Mucosa of stomach (tissue), 1 donor: ENCODE measurements around the gene ASB4.

Experiments used
- H3K27me3 ChIP-seq: one replicate; pipeline ENCODE4 v1.7.0; 2013; ENCODE audit warnings: mild to moderate bottlenecking, low read length; ENCODE audit not compliant: control insufficient read depth, insufficient read depth
- H3K36me3 ChIP-seq: one replicate; pipeline ENCODE4 v1.7.0; 2013; ENCODE audit warnings: low read length; ENCODE audit not compliant: control insufficient read depth, insufficient read depth
- H3K4me1 ChIP-seq: one replicate; pipeline ENCODE4 v1.7.0; 2013; ENCODE audit warnings: mild to moderate bottlenecking, low read length; ENCODE audit not compliant: control insufficient read depth, insufficient read depth
- H3K4me3 ChIP-seq: one replicate; pipeline ENCODE4 v1.7.0; 2013; ENCODE audit warnings: low read length
- H3K9ac ChIP-seq: one replicate; pipeline ENCODE4 v1.7.0; 2013; ENCODE audit warnings: mild to moderate bottlenecking, low read length, moderate library complexity
- H3K9me3 ChIP-seq: one replicate; pipeline ENCODE4 v1.7.0; 2013; ENCODE audit warnings: mild to moderate bottlenecking, low read length, moderate library complexity; ENCODE audit not compliant: control insufficient read depth
- donor health status: Pancreatic carcinoma.

Gene ASB4

DNA sequence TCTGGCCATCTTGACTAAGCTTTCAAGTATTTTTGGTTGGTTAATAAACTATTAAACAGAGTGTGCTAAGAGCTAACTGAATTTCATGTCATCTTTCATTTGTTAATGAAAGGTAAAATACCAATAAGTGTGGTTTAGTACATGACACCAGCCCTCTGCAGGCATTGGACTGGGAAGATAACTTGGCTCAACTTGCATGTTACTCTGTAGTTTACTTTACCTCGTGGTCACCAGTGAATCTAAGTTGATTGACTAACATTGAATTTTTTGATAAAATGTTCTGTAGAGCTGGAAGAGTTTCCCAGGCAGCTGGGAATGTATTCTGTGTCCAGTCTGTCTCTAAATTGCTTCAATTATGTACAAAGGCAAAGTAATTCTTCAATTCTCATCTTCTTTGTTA lies 49.9 kb downstream of the ASB4 start:
- peaks cover 8% of the 10 kb centered on the region for H3K4me1 ChIP-seq
- H3K4me3 ChIP-seq: no peak overlapping the region
- no peaks in the 10 kb centered on the region for H3K36me3 ChIP-seq
- H3K9me3 ChIP-seq: no peaks in the 10 kb centered on the region
- H3K9ac ChIP-seq: no peak overlapping the region
- no peaks in the 10 kb centered on the region for H3K27me3 ChIP-seq

- Histone ChIP-seq H3K9me3 (no peaks in the 10 kb centered on the region), H3K4me1 (peaks cover 8% of the 10 kb centered on the region), H3K36me3 (no peaks in the 10 kb centered on the region), H3K27me3 (no peaks in the 10 kb centered on the region), H3K4me3 (no peak overlapping the region), H3K9ac (no peak overlapping the region)
Observed at GRCh38 chr7:95536656-95537311, 51.0 kb downstream of the ASB4 start.

- no peak overlapping the region for H3K4me3 ChIP-seq
- H3K27me3 ChIP-seq: no peaks in the 10 kb centered on the region
- no peak overlapping the region for H3K9ac ChIP-seq
- peaks cover 8% of the 10 kb centered on the region for H3K4me1 ChIP-seq
- no peaks in the 10 kb centered on the region for H3K9me3 ChIP-seq
- H3K36me3 ChIP-seq: no peaks in the 10 kb centered on the region
Observed at GRCh38 chr7:95537468-95537867, 51.7 kb downstream of the ASB4 start.

DNA sequence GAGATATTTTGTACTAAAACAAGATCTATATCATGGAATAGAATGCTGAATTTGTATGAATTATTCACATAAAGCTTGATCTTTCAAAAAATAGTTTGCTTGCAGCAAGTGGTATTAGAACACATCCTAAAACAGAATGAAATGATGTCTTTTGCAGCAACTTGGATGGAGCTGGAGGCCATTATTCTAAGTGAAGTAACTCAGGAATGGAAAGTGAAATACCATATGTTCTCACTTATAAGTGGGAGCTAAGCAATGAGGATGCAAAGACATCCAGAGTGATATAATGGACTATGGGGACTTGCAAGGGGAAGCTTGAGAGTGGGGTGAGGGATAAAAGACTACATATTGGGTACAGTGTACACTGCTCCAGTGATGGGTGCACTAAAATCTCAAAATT lies 53.7 kb downstream of the ASB4 start:
- no peaks in the 10 kb centered on the region for H3K27me3 ChIP-seq
- peaks cover 8% of the 10 kb centered on the region for H3K4me1 ChIP-seq
- no peak overlapping the region for H3K4me3 ChIP-seq
- H3K36me3 ChIP-seq: no peaks in the 10 kb centered on the region
- H3K9ac ChIP-seq: no peak overlapping the region
- no peaks in the 10 kb centered on the region for H3K9me3 ChIP-seq

DNA sequence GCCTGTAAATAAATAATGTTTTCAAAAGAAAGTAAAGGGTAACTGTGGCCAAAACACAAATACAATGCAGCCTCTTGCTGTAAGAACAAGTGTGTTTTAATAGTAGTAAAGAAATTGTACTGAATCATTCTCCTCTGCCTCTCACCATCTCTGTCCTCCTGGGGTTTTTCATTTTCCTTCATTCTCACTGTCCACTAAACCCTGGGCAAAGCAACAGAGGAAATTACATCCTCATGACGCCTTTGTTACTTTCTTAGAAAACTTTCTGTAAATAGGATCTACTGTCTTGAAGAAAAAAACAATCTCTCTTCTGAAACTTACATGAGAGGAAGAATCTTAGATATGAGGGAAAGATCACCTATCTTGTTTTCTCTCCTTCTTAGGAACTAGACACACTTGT lies 54.6 kb downstream of the ASB4 start:
- Histone ChIP-seq H3K9me3 (no peaks in the 10 kb centered on the region), H3K9ac (no peak overlapping the region), H3K27me3 (no peaks in the 10 kb centered on the region), H3K4me1 (peaks cover 12% of the 10 kb centered on the region), H3K36me3 (no peaks in the 10 kb centered on the region), H3K4me3 (no peak overlapping the region)

DNA sequence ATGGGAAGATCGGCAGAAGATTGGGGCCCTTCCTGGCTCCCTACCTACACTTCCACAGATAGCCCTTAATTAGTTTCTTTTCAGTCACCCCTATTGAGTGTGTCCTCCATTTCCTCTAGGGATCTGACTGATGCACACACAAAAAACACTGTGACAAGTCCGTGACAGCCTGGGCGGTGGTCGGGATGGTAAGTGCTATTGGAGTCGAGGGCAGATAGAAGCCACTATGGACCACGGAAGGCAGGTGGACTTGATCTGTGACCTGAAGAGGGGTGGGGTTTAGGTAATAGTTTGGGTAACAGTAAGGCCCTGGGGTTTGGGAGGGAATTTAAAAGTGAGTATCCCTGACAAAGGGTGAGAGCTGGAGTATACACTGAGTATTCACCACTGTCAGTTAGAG lies 57.6 kb downstream of the ASB4 start:
- Histone ChIP-seq H3K36me3 (no peaks in the 10 kb centered on the region), H3K4me1 (peaks cover 30% of the 10 kb centered on the region), H3K4me3 (no peak overlapping the region), H3K27me3 (no peaks in the 10 kb centered on the region), H3K9ac (no peak overlapping the region), H3K9me3 (no peaks in the 10 kb centered on the region)

DNA sequence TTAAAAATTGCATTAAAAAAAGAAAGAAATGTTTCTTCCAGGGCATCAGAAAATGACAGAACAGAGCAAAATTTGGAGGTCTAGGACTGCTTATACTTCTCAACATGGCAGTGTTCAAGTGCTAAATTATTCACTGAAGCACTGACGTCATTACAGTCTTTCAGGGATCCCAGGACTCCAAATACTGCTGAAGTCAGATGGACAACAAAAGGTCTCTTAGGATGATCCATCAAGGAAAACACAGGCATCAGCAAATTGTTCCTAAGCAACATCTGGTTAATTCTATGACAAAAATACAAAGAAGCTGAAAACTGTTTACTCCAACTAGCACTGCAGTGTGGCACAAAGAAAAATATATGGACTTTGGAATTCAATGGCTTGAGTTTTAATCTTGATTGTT lies 58.4 kb downstream of the ASB4 start:
- H3K36me3 ChIP-seq: no peaks in the 10 kb centered on the region
- H3K9me3 ChIP-seq: no peaks in the 10 kb centered on the region
- H3K27me3 ChIP-seq: no peaks in the 10 kb centered on the region
- peaks cover 37% of the 10 kb centered on the region for H3K4me1 ChIP-seq
- no peak overlapping the region for H3K4me3 ChIP-seq
- H3K9ac ChIP-seq: no peak overlapping the region

GRCh38 chr7:95545007-95545615 lies 59.4 kb downstream of the ASB4 start:
- peaks cover 47% of the 10 kb centered on the region for H3K4me1 ChIP-seq
- peak overlapping the region; percentile 15 for H3K4me3 ChIP-seq
- no peaks in the 10 kb centered on the region for H3K9me3 ChIP-seq
- H3K36me3 ChIP-seq: no peaks in the 10 kb centered on the region
- peak overlapping the region; percentile 67 for H3K9ac ChIP-seq
- H3K27me3 ChIP-seq: no peaks in the 10 kb centered on the region

GRCh38 chr7:95545673-95546072 lies 59.9 kb downstream of the ASB4 start:
- Histone ChIP-seq H3K9me3 (no peaks in the 10 kb centered on the region), H3K27me3 (no peaks in the 10 kb centered on the region), H3K4me3 (peak overlapping the region; percentile 15), H3K4me1 (peaks cover 52% of the 10 kb centered on the region), H3K9ac (peak overlapping the region; percentile 67), H3K36me3 (no peaks in the 10 kb centered on the region)

DNA sequence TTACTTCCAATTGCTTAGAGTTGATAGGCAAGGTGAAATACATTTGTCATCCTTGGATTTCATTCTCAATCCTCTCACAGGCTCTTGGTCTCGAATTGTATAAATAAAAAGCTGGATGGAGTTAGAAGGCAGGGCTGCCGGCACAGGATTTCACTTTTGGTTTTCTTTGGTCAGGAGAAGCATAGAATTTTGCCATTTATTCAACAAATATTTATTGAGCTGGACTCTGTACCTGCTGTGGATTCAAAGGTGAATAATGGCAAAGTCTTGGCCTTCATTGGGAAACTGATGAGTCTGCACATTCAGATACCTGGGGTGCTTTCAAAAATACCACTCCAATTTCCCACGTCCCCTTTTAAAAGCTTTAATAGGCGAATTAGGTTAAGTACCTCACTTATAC lies 60.9 kb downstream of the ASB4 start:
- Histone ChIP-seq H3K4me1 (peaks cover 62% of the 10 kb centered on the region), H3K9me3 (no peaks in the 10 kb centered on the region), H3K36me3 (no peaks in the 10 kb centered on the region), H3K9ac (no peak overlapping the region), H3K4me3 (no peak overlapping the region), H3K27me3 (no peaks in the 10 kb centered on the region)

DNA sequence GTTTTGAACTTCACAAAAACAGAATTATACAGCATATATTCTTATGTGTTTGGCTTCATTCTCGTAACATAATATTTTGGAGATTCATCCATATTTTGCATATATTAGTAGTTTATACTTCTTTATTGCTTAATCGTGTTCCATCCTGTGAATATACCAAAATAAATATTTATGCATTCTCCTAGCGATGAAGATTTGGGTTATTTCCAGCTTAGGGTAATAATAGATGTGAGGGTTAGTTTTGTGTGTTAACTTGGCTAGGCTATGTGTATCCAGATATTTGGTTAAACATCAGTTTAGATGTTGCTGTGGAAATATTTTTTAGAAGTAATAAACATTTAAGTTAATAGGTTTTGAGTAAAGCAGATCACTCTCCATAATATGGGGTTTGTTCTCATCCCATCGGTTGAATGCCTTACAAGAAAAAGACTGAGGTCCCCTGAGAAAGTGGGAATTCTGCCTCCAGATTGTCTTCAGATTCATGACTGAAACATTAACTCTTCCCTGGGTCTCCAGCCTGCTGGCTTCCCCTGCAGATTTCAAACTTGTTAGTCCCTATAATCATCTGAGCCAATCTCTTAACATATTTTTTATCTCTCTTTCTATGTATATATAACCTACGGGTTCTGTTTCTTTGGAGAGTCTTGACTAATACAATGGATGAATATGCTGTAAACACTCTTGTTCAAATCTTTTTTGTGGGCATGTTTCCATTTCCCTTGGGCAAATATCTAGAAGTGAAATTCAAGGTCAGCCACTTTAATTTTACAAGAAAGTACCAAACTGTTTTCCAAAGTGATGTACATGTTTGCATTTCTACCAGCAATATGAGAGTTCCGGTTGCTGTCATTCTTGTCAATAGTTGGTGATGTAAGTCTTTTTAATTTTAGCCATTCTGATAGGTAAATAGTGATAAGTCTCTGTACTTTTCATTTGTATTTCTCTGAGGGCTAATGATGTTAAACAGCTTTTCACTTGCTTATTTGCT lies 61.9 kb downstream of the ASB4 start:
- no peaks in the 10 kb centered on the region for H3K9me3 ChIP-seq
- H3K9ac ChIP-seq: no peak overlapping the region
- no peaks in the 10 kb centered on the region for H3K36me3 ChIP-seq
- peaks cover 62% of the 10 kb centered on the region for H3K4me1 ChIP-seq
- no peak overlapping the region for H3K4me3 ChIP-seq
- no peaks in the 10 kb centered on the region for H3K27me3 ChIP-seq
